ENCODE results near the gene PHACTR4. TPM values are rescaled to one million over a fixed set of nuclear protein-coding genes. Genes with fewer than 3 reads are reported as not detected.
A peak's percentile ranks its signal among the peaks of the same experiment; 100 is the strongest.
"Not testable (repeated sequence)": the region's sequence is repeated elsewhere in the genome, so short reads cannot be mapped to it uniquely, and the experiment has no call there.

The PHACTR4 gene
- total and polyA plus RNA-seq, 9 of the 15 experiments (the other 6 are each of a cell fraction or from before 2014, with no cell fraction given): 6.4 to 43.6 (median 14.2) TPM

GRCh38 chr1:28519946-28520725 lies 150.6 kb downstream of the PHACTR4 start (continued):
- TF ChIP-seq MBD2 (IDR thresholded peaks at IDR 0.05; ENCODE audit: borderline replicate concordance, low read depth) (no peak), ZC3H4 (CRISPR knock-in tag; IDR thresholded peaks at IDR 0.05; ENCODE audit: borderline replicate concordance) (peak; percentile 84; the same call in 1 of the 2 replicates)

- intact Hi-C loops (cut with micrococcal nuclease); FAIRE-seq; H2AFZ ChIP-seq (ENCODE audit: low read depth, low read length); BruUV-seq (replicated peaks); H3K27me3 ChIP-seq (ENCODE audit: control insufficient read depth in 2 of 2, insufficient read depth in 2 of 2, low read length in 2 of 2); DNase-seq (ENCODE audit: extremely low read depth in 1 of 4, low spot score in 3 of 4); H3K9me3 ChIP-seq (replicated peaks; ENCODE audit: control insufficient read depth, insufficient read depth, low read depth, low read length); in situ Hi-C loops (cut with MboI); H3K9me1 ChIP-seq (ENCODE audit: control insufficient read depth, insufficient read depth, low read length); H3K4me3 ChIP-seq; ATAC-seq: not testable (repeated sequence)
- H4K20me1 ChIP-seq (replicated peaks; ENCODE audit: control insufficient read depth, insufficient read depth, low read length): peaks cover 51% of the 10 kb centered on the region
- WGBS (ENCODE audit: insufficient coverage, low coverage, missing lambda C conversion rate): 89% methylated on average over 12 of the region's 12 CpGs
- peak overlapping the region; percentile 31; the same call in 2 of the 3 replicates for H3K27ac ChIP-seq (ENCODE audit: extremely low read depth, low read depth, low read length)
- TF ChIP-seq MLLT1 (IDR thresholded peaks at IDR 0.05) (peak in 1 of 2 experiments; percentile 76; a peak in 2 of 4 replicates), POLR2G (IDR thresholded peaks at IDR 0.05; ENCODE audit: low read depth, low read length) (0 out of 2 replicates have a peak, but pooled peaks have one; percentile 19)
- POLR2A ChIA-PET: interaction anchor here (0.5 to 9.8 kb wide), 5 partner anchors 11 to 128 kb away, joined by 3 to 123 read pairs (median 7); partner anchors contain the start of genes RCC1 and RNU11
- H3K9ac ChIP-seq (ENCODE audit: insufficient read depth in 1 of 2, low read depth in 2 of 2, low read length in 2 of 2): peak overlapping the region in 1 of 2 experiments; percentile 82; a peak in 2 of 4 replicates
- peak overlapping the region; percentile 19; the same call in 1 of the 2 replicates for H3K4me2 ChIP-seq (ENCODE audit: insufficient read depth, low read length)
- peaks cover 58 to 64% of the 10 kb centered on the region in 2 experiments for H3K4me1 ChIP-seq (replicated peaks in 1 of 2; ENCODE audit: control insufficient read depth in 2 of 2, insufficient read depth in 2 of 2, low read length in 2 of 2)
- peaks cover 75% of the 10 kb centered on the region for H3K79me2 ChIP-seq (ENCODE audit: control insufficient read depth, insufficient read depth, low read length)
- CTCF ChIA-PET (ENCODE audit: low intra/inter-chr PET ratio): interaction anchor here (4.6 kb wide), 1 partner anchor 82 kb away, joined by 56 read pairs; no protein-coding TSS in a partner anchor
- H3K36me3 ChIP-seq (ENCODE audit: control insufficient read depth, insufficient read depth, low read length): peaks cover 49% of the 10 kb centered on the region
Measured at GRCh38 chr1:28520796-28521195, 151.3 kb downstream of the PHACTR4 start.

Data from K562 (cell line).